H1 (cell line): ENCODE data around the gene DCTN1. TPM values are rescaled to one million over a fixed set of nuclear protein-coding genes. Genes with fewer than 3 reads are reported as not detected.

ENCODE experiments used
- ASH2L ChIP-seq: fragments of 200-600, 300-600 bp; sonication (generic); IDR thresholded peaks from one replicate; pipeline ENCODE4 v1.7.1; 2017; ENCODE audit warnings: low read length
- ATF2 ChIP-seq: IDR thresholded peaks from 2 replicates; pipeline ENCODE4 v1.6.1; 2012; ENCODE audit warnings: low read length, inconsistent platforms
- BCL11A ChIP-seq, 2 experiments: IDR thresholded peaks; one replicate each; pipeline ENCODE4 v1.6.1; 2011; ENCODE audit warnings: low read depth in 2 of 2, low read length in 2 of 2, mild to moderate bottlenecking in 2 of 2
- CBX8 ChIP-seq: fragments of 300-800, 300-1000 bp; sonication (generic); IDR thresholded peaks from 2 replicates; pipeline ENCODE4 v1.7.1; 2016; ENCODE audit warnings: low read depth, low read length, borderline replicate concordance
- EGR1 ChIP-seq: IDR thresholded peaks from 2 replicates; pipeline ENCODE4 v1.6.1; 2011; ENCODE audit warnings: low read depth, low read length, borderline replicate concordance
- EZH2 ChIP-seq: fragments of 200-600 bp; sonication (generic); IDR thresholded peaks from 2 replicates; pipeline ENCODE4 v1.7.1; 2012; ENCODE audit warnings: low read depth, mild to moderate bottlenecking, moderate library complexity, low read length, inconsistent platforms; ENCODE audit not compliant: severe bottlenecking
- FOSL1 ChIP-seq: IDR thresholded peaks from 2 replicates; pipeline ENCODE4 v1.6.1; 2011; ENCODE audit warnings: mild to moderate bottlenecking, low read depth, low read length, moderate library complexity; ENCODE audit not compliant: insufficient read depth
- GTF2F1 ChIP-seq: IDR thresholded peaks from 2 replicates; pipeline ENCODE4 v1.6.1; 2012; ENCODE audit warnings: low read depth, low read length, improper control_type of control experiment, borderline replicate concordance
- KDM1A ChIP-seq: fragments of 200-600, 300-600 bp; sonication (generic); IDR thresholded peaks from 2 replicates; pipeline ENCODE4 v1.7.1; 2016; ENCODE audit warnings: mild to moderate bottlenecking, low read length, borderline replicate concordance
- MAX ChIP-seq: IDR thresholded peaks from 2 replicates; pipeline ENCODE4 v1.6.1; 2012; ENCODE audit warnings: inconsistent platforms
- NANOG ChIP-seq: IDR thresholded peaks from 2 replicates; pipeline ENCODE4 v1.6.1; 2011; ENCODE audit warnings: low read length, low read depth, mild to moderate bottlenecking, inconsistent platforms; ENCODE audit not compliant: insufficient read depth, poor library complexity, severe bottlenecking
- NRF1 ChIP-seq: IDR thresholded peaks from 2 replicates; pipeline ENCODE4 v1.6.1; 2011; ENCODE audit warnings: mild to moderate bottlenecking, low read depth, low read length, improper control_type of control experiment
- RAD21 ChIP-seq, 2 experiments: IDR thresholded peaks in 1 of 2; conservative IDR thresholded peaks in 1 of 2; 2 replicates each; pipeline ENCODE4 v1.6.1; 2011; ENCODE audit warnings: low read depth in 2 of 2, low read length in 2 of 2, improper control_type of control experiment in 1 of 2, inconsistent platforms in 1 of 2, mild to moderate bottlenecking in 1 of 2, moderate library complexity in 1 of 2
- RFX5 ChIP-seq: IDR thresholded peaks from 2 replicates; pipeline ENCODE4 v1.6.1; 2011; ENCODE audit warnings: low read depth, low read length, improper control_type of control experiment, borderline replicate concordance
- SIX5 ChIP-seq: IDR thresholded peaks from 2 replicates; pipeline ENCODE4 v1.6.1; 2011; ENCODE audit warnings: mild to moderate bottlenecking, low read depth, low read length
- SRF ChIP-seq: IDR thresholded peaks from 2 replicates; pipeline ENCODE4 v1.6.1; 2011; ENCODE audit warnings: mild to moderate bottlenecking, low read depth, low read length, moderate library complexity
- TAF1 ChIP-seq: IDR thresholded peaks from 2 replicates; pipeline ENCODE4 v1.6.1; 2011; ENCODE audit warnings: mild to moderate bottlenecking, low read depth, low read length
- TBP ChIP-seq: IDR thresholded peaks from 2 replicates; pipeline ENCODE4 v1.6.1; 2011; ENCODE audit warnings: low read depth, low read length, improper control_type of control experiment
- TCF12 ChIP-seq: IDR thresholded peaks from 2 replicates; pipeline ENCODE4 v1.6.1; 2011; ENCODE audit warnings: low read depth, mild to moderate bottlenecking, low read length
- USF2 ChIP-seq: IDR thresholded peaks from 2 replicates; pipeline ENCODE4 v1.6.1; 2011; ENCODE audit warnings: low read length, improper control_type of control experiment
- polyA plus RNA-seq, 7 experiments: library from polyadenylated mRNA; depleted of rRNA in 3 of 7; stranded (reverse) in 5 of 7; unstranded in 2 of 7; fragments of >200 nt in 5 of 7; fragments of 200-250 nt in 2 of 7; gene quantifications; 1 replicate in 5 of 7; 2 replicates in 1 of 7; 4 replicates in 1 of 7; pipeline versions ENCODE4 v1.2.1 to v1.2.3, GENCODE V29; 2011 to 2013; ENCODE audit warnings: missing spikeins in 2 of 7, mixed read lengths in 2 of 7
- total RNA-seq: library from RNA; stranded (reverse); fragmentation: NEBNext Ultra II Directional; extraction: Animal tissue kit (Norgen Biotek cat#: 25700); gene quantifications from 2 replicates; pipeline ENCODE4 v1.2.1, GENCODE V29; 2021

Gene DCTN1
- total and polyA plus RNA-seq, 2 of the 8 experiments (the other 6 are each of a cell fraction or from before 2014, with no cell fraction given), result 105 to 162 TPM

GRCh38 chr2:74379851-74380789, at the start of gene DCTN1 (continued):
- TF ChIP-seq EZH2 (no peak), NRF1 (no peak), TAF1 (no peak), ASH2L (peak; percentile 38), RFX5 (no peak), SIX5 (no peak), TCF12 (no peak), MAX (peak; percentile 71), ATF2 (no peak), KDM1A (peak; percentile 41; the same call in 1 of the 2 replicates), SRF (no peak), RAD21 (IDR thresholded peaks at IDR 0.05 in 1 of 2, conservative IDR thresholded peaks at IDR 0.05 in 1 of 2; ENCODE audit: low read depth in 2 of 2, low read length in 2 of 2) (no peak), NANOG (no peak), BCL11A (IDR thresholded peaks at IDR 0.05; ENCODE audit: low read depth in 2 of 2, low read length in 2 of 2) (no peak), USF2 (no peak), EGR1 (peak; percentile 40), TBP (no peak), GTF2F1 (no peak), CBX8 (no peak), FOSL1 (peak; percentile 98)
